Ishikawa (cell line): ENCODE results near the gene BIRC7.

Source experiments
- CEBPB ChIP-seq: IDR thresholded peaks from 2 replicates; pipeline ENCODE4 v1.6.1; 2012
- CREB1 ChIP-seq: IDR thresholded peaks from 2 replicates; pipeline ENCODE4 v1.6.1; 2012; ENCODE audit warnings: low read depth
- EGR1 ChIP-seq: IDR thresholded peaks from 2 replicates; pipeline ENCODE4 v1.6.1; 2012
- EP300 ChIP-seq: IDR thresholded peaks from 2 replicates; pipeline ENCODE4 v1.6.1; 2012; ENCODE audit warnings: borderline replicate concordance
- FOXM1 ChIP-seq: IDR thresholded peaks from 2 replicates; pipeline ENCODE4 v1.6.1; 2012; ENCODE audit warnings: low read depth, borderline replicate concordance
- NFIC ChIP-seq: IDR thresholded peaks from 2 replicates; pipeline ENCODE4 v1.6.1; 2012
- RAD21 ChIP-seq: IDR thresholded peaks from 2 replicates; pipeline ENCODE4 v1.6.1; 2012; ENCODE audit warnings: low read depth
- TAF1 ChIP-seq: IDR thresholded peaks from 2 replicates; pipeline ENCODE4 v1.6.1; 2012; ENCODE audit warnings: low read depth, mild to moderate bottlenecking
- TCF12 ChIP-seq: IDR thresholded peaks from 2 replicates; pipeline ENCODE4 v1.6.1; 2012; ENCODE audit warnings: low read depth
- TEAD4 ChIP-seq: IDR thresholded peaks from 2 replicates; pipeline ENCODE4 v1.6.1; 2012
- YY1 ChIP-seq: IDR thresholded peaks from 2 replicates; pipeline ENCODE4 v1.6.1; 2012; ENCODE audit warnings: low read depth
- ZBTB7A ChIP-seq: IDR thresholded peaks from 2 replicates; pipeline ENCODE4 v1.6.1; 2012; ENCODE audit warnings: low read depth
- TF ChIP-seq, protein P1 (sequence below): IDR thresholded peaks from 2 replicates; pipeline ENCODE4 v1.6.1; 2012; ENCODE audit warnings: low read depth, mild to moderate bottlenecking
- TF ChIP-seq, protein P2 (sequence below): IDR thresholded peaks from 2 replicates; pipeline ENCODE4 v1.6.1; 2012
- TF ChIP-seq, protein P3 (sequence below): IDR thresholded peaks from 2 replicates; pipeline ENCODE4 v1.6.1; 2012

BIRC7 gene

DNA sequence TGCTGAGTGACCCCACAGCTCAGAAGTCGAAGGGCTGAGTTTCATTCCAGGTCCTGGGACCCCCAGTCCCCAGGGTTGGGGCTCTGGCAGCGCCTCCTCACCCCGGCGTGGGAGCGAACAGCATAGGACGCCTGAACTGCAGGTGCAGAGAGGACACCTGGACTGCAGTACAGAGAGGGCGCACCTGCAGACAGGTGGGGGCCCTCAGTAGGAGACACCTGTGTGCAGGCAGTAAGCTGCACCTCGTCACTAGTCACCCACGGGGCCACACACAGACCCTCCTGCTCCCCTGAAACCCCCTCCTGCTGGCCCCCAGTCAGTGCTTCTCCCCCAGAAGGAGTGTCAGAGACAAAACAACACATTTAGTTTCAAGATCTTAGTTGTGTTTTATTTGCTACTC lies 27.1 kb downstream of the BIRC7 start:
- TF ChIP-seq TAF1 (no peak), ZBTB7A (no peak), RAD21 (no peak), YY1 (no peak), EGR1 (no peak), TCF12 (no peak), CREB1 (no peak), EP300 (no peak), CEBPB (no peak), NFIC (no peak), FOXM1 (no peak)
- TF ChIP-seq, protein P1, sequence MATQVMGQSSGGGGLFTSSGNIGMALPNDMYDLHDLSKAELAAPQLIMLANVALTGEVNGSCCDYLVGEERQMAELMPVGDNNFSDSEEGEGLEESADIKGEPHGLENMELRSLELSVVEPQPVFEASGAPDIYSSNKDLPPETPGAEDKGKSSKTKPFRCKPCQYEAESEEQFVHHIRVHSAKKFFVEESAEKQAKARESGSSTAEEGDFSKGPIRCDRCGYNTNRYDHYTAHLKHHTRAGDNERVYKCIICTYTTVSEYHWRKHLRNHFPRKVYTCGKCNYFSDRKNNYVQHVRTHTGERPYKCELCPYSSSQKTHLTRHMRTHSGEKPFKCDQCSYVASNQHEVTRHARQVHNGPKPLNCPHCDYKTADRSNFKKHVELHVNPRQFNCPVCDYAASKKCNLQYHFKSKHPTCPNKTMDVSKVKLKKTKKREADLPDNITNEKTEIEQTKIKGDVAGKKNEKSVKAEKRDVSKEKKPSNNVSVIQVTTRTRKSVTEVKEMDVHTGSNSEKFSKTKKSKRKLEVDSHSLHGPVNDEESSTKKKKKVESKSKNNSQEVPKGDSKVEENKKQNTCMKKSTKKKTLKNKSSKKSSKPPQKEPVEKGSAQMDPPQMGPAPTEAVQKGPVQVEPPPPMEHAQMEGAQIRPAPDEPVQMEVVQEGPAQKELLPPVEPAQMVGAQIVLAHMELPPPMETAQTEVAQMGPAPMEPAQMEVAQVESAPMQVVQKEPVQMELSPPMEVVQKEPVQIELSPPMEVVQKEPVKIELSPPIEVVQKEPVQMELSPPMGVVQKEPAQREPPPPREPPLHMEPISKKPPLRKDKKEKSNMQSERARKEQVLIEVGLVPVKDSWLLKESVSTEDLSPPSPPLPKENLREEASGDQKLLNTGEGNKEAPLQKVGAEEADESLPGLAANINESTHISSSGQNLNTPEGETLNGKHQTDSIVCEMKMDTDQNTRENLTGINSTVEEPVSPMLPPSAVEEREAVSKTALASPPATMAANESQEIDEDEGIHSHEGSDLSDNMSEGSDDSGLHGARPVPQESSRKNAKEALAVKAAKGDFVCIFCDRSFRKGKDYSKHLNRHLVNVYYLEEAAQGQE, result no peak
- TF ChIP-seq, protein P2, sequence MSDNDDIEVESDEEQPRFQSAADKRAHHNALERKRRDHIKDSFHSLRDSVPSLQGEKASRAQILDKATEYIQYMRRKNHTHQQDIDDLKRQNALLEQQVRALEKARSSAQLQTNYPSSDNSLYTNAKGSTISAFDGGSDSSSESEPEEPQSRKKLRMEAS, result no peak
- TF ChIP-seq, protein P3, sequence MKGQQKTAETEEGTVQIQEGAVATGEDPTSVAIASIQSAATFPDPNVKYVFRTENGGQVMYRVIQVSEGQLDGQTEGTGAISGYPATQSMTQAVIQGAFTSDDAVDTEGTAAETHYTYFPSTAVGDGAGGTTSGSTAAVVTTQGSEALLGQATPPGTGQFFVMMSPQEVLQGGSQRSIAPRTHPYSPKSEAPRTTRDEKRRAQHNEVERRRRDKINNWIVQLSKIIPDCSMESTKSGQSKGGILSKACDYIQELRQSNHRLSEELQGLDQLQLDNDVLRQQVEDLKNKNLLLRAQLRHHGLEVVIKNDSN, result no peak

DNA sequence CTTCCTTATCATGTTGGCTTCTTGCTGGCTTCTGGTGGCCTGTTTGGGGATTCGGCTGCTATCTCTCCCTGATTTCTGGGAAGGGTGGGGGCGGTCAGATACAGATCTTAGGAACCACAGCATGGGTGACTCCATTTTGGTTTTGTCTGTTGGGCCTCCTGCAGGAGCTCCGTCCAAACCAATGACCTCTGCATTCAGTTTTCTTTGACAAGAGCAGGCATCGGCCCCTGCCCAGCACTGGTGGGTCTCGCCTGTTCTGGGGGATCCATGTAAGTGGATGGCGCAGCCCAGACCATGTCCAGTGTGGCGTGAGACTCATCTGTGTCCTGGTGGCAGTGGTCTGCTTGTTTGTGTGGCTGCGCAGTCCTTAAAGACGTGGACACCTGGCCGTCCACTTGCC lies 28.3 kb downstream of the BIRC7 start:
- no peak for TF ChIP-seq TAF1

DNA sequence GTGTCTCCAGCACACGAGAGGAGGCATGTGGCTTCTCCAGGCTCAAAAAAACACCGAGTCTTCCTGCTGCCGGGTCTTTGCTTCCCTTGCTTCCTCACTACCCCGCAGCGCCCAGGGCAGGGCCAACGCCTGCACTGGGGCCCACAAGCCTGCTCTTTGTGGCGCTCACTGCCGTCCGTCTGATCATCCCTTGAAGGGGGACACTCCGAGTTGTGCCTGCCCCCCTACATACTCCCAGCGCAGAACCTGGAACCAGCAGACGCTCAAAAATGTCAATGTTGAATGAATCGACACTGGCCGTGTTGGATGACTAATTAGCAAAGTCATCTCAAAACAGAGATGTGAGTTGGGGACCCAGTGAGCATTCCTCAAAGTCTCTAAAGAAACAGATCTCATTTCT lies 28.8 kb downstream of the BIRC7 start:
- TF ChIP-seq CREB1 (no peak), TCF12 (no peak), ZBTB7A (no peak), EP300 (no peak), RAD21 (no peak), TAF1 (no peak), TEAD4 (no peak), EGR1 (no peak), YY1 (no peak), CEBPB (no peak), NFIC (no peak)
- TF ChIP-seq, protein P1, result no peak
- TF ChIP-seq, protein P3, result no peak
- TF ChIP-seq, protein P2, result no peak

DNA sequence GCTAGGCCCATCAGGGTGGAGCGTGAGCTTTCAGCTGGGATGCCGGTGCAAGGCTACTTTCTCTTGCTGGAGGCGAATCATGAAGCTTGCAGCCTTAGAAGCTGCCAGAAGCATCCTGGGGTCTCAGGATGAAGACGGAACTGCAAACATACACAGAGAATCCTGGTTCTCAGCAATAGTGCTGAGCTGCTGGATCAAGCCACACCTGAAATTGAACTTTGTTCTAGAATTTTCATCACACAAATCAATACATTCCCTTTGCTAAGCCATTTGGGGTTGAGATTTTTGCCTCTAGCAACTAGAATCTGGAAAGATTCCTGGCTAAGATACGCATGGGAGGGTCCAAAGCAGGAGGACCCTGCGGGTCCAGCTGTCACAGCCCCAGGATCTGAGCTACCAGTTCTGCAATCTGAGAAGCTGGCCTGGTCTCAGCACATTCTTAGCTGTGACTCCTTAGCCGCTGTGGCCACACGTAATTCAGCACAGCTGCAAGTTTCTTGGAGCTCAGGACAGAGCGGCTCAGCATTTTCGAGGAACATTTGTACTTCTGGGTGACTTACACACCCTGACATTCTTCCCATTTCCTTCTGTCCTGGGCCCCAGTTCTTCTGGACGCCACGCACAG lies 30.3 kb downstream of the BIRC7 start:
- TF ChIP-seq, protein P1, result no peak
- no peak for TF ChIP-seq ZBTB7A
- no peak for TF ChIP-seq CEBPB
- TF ChIP-seq EP300, result no peak
- TF ChIP-seq NFIC, result no peak
- TF ChIP-seq RAD21, result no peak
- TF ChIP-seq, protein P3, result no peak
- TF ChIP-seq CREB1, result no peak
- TF ChIP-seq TAF1, result no peak
- TF ChIP-seq, protein P2, result no peak
- no peak for TF ChIP-seq YY1
- no peak for TF ChIP-seq TCF12
